Peyer's patch (tissue), 4 donors: ENCODE data around the gene GLI3. TPM values are rescaled to one million over a fixed set of nuclear protein-coding genes. Genes with fewer than 3 reads are reported as not detected.

Source experiments
- DNase-seq, 3 donors: peaks; one replicate each; pipeline ENCODE4 v3.0.0-alpha.2; 2017 to 2019
- H3K27ac ChIP-seq, 4 donors: fragments of 200-600 bp; sonication (generic); one replicate each; pipeline ENCODE4 v1.5.1; 2016 to 2019
- H3K27me3 ChIP-seq, 2 donors: fragments of 200-600 bp; sonication (generic); one replicate each; pipeline ENCODE4 v1.5.1; 2019
- H3K36me3 ChIP-seq, 3 donors: fragments of 200-600 bp; sonication (generic); one replicate each; pipeline ENCODE4 v1.5.1; 2016 to 2019
- H3K4me1 ChIP-seq, 4 donors: fragments of 200-600 bp; sonication (generic); one replicate each; pipeline ENCODE4 v1.5.1; 2016 to 2019
- H3K4me3 ChIP-seq, 4 donors: fragments of 200-600 bp; sonication (generic); 1 replicate in 3 of 4; 2 replicates in 1 of 4; pipeline ENCODE4 v1.5.1; 2016 to 2019; ENCODE audit warnings: mild to moderate bottlenecking in 1 of 4
- H3K9me3 ChIP-seq, 4 donors: fragments of 200-600 bp; sonication (generic); one replicate each; pipeline ENCODE4 v1.5.1; 2016 to 2019; ENCODE audit warnings: mild to moderate bottlenecking in 1 of 4
- POLR2A ChIP-seq, 2 donors: fragments of 450-650 bp; IDR thresholded peaks; one replicate each; pipeline ENCODE4 v1.5.1; 2017; ENCODE audit warnings: antibody characterized with exemption in 2 of 2, mild to moderate bottlenecking in 2 of 2, moderate library complexity in 2 of 2
- total RNA-seq, 4 donors: library from RNA; depleted of rRNA; stranded (reverse); fragments of >200 nt; gene quantifications; one replicate each; pipeline ENCODE4 v1.1.0, GENCODE V29; 2016
- TF ChIP-seq, protein P1 (sequence below), 6 experiments: fragments of 450-650 bp in 4 of 6; fragments of 200-600 bp in 2 of 6; sonication (generic) in 1 of 6; IDR thresholded peaks; one replicate each; pipeline ENCODE4 v1.5.1; 2017 to 2019; ENCODE audit warnings: antibody characterized with exemption in 6 of 6, mild to moderate bottlenecking in 3 of 6, moderate library complexity in 1 of 6

GLI3 gene
- total RNA-seq, 4 donors from 2014 or later: 0.53 to 30.5 (median 3.1) TPM

DNA sequence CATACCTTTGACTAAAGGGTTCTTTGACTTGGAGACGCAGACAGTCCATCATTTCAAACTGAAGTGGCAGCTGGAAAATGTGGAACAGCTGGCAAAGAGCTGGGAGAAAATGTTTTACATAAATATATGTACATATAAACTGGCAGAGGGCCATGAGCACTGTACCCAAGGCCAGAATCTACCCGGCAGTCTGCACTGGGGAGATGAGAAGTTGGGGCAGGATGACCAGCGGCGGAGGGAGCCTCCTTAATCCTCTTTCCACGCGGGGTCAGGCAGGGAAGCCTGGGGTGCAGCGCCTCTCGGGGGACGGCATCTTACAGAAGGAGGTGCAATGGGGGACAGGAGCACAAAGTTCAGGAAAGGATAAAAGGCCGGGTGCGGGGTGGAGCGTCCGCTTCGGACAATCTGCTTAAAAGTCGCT is 1.3 kb downstream of the GLI3 start:
- H3K27me3 ChIP-seq: no peaks in the 10 kb centered on the region
- no peaks in the 10 kb centered on the region for H3K36me3 ChIP-seq
- H3K9me3 ChIP-seq: no peaks in the 10 kb centered on the region
- no peak for DNase-seq
- H3K4me1 ChIP-seq: no peaks in the 10 kb centered on the region
- TF ChIP-seq, protein P1, sequence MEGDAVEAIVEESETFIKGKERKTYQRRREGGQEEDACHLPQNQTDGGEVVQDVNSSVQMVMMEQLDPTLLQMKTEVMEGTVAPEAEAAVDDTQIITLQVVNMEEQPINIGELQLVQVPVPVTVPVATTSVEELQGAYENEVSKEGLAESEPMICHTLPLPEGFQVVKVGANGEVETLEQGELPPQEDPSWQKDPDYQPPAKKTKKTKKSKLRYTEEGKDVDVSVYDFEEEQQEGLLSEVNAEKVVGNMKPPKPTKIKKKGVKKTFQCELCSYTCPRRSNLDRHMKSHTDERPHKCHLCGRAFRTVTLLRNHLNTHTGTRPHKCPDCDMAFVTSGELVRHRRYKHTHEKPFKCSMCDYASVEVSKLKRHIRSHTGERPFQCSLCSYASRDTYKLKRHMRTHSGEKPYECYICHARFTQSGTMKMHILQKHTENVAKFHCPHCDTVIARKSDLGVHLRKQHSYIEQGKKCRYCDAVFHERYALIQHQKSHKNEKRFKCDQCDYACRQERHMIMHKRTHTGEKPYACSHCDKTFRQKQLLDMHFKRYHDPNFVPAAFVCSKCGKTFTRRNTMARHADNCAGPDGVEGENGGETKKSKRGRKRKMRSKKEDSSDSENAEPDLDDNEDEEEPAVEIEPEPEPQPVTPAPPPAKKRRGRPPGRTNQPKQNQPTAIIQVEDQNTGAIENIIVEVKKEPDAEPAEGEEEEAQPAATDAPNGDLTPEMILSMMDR (IDR thresholded peaks at IDR 0.05): no peak
- no peak for TF ChIP-seq POLR2A (IDR thresholded peaks at IDR 0.05)
- H3K4me3 ChIP-seq: peak overlapping the region; percentile 32 to 65 (median 52)
- peak overlapping the region; percentile 51 to 92 (median 76) for H3K27ac ChIP-seq

DNA sequence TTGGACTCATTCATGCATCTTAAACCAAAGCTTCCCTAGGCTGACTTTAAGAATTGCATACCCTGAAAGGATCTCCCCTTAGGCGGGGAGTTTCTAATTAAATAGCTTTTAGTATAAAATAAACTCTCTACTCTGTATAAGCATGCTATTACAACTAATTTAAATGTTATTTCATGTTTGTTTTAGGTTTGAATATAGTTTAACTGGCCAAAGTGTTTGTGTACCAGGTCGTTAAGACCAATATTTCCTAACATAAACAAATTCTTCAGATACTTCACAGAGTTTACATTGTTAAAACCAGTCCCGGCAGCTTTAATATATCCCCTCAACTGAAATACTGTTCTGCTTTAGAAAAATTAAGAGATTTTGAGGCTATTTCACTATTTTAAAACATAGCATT is 2.3 kb downstream of the GLI3 start:
- no peak for TF ChIP-seq POLR2A (IDR thresholded peaks at IDR 0.05)
- TF ChIP-seq, protein P1 (IDR thresholded peaks at IDR 0.05): no peak
- Histone ChIP-seq H3K9me3 (no peaks in the 10 kb centered on the region), H3K4me1 (no peaks in the 10 kb centered on the region), H3K27me3 (no peaks in the 10 kb centered on the region), H3K4me3 (peak overlapping the region in 1 of 4 donors; percentile 63), H3K36me3 (no peaks in the 10 kb centered on the region), H3K27ac (no peak overlapping the region)
- no peak for DNase-seq

DNA sequence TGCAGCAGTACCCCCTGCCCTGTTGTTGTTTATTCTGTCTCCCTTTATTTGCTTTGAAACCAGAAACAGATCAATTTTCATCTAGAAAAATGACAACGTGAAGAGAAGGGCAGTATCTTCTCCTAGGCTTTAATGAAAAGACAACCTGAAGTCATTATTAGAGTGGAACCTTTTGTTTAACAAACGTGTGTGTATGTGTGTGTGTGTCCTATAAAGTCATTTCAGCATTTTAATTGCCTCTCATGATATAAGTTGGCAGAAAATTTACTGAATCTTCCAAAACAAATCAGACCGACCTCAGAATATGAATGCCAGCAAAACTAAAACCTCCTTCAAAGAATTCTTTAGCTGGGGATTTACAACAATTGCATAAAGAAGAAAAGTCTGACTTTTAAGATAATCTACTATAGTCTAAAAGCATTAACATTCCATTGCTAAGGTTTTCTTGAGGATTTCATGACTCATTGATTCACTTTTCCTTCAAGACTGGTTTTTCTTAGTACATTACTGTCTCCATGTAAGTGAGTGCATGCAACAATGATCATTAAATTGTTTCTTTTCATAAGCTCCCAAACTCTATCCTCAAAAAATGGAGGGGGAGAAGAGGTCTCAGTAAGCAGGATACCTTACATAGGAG is 3.2 kb downstream of the GLI3 start:
- no peak for TF ChIP-seq POLR2A (IDR thresholded peaks at IDR 0.05)
- TF ChIP-seq, protein P1 (IDR thresholded peaks at IDR 0.05): no peak
- Histone ChIP-seq H3K9me3 (no peaks in the 10 kb centered on the region), H3K4me1 (no peaks in the 10 kb centered on the region), H3K27ac (no peak overlapping the region), H3K4me3 (no peak overlapping the region), H3K27me3 (no peaks in the 10 kb centered on the region), H3K36me3 (no peaks in the 10 kb centered on the region)
- DNase-seq: no peak

DNA sequence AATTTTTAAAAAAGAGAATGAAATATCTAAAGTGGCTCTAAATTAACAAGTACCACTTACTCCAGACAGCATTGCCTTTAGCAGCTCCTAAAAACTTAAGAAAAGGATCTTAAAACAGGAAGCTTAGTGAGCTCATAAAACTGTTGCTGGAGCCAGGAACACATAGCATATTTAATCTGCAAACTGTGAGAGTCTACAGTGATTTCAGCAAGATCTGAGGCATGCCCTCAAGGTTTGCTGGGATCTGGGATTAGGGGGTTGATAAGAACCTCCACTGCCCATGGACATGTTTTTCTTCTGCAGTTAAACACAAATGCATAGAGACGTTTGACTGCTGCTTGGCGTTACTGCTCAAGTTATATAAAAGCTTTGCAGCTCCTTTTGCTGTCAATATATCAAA is 3.8 kb downstream of the GLI3 start:
- no peaks in the 10 kb centered on the region for H3K36me3 ChIP-seq
- no peak overlapping the region for H3K4me3 ChIP-seq
- H3K9me3 ChIP-seq: no peaks in the 10 kb centered on the region
- no peak for DNase-seq
- no peak for TF ChIP-seq POLR2A (IDR thresholded peaks at IDR 0.05)
- TF ChIP-seq, protein P1 (IDR thresholded peaks at IDR 0.05): no peak
- no peak overlapping the region for H3K27ac ChIP-seq
- peaks cover 0 to 5% of the 10 kb centered on the region in 2 donors for H3K27me3 ChIP-seq
- H3K4me1 ChIP-seq: no peaks in the 10 kb centered on the region

DNA sequence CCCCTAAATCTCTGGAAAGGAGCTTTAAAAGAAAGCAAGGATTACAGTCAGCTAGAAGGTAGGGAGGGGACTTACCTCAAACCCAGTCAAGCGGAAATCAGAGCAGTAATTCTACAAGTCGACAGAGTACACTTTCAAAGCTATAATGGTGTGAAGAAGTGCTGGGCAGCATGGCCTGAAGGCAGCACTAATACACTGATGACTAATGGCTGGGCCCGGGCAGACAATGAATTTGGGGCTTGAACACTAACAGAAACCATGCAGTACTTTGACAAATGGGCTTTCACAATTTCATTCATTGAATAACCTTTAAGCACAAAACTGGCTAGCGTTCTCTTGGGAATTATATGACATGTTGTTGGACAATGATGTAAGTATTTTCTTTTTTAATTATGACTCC is 4.7 kb downstream of the GLI3 start:
- Histone ChIP-seq H3K9me3 (no peaks in the 10 kb centered on the region), H3K27me3 (peaks cover 0 to 5% of the 10 kb centered on the region in 2 donors), H3K27ac (no peak overlapping the region), H3K36me3 (no peaks in the 10 kb centered on the region), H3K4me3 (no peak overlapping the region), H3K4me1 (no peaks in the 10 kb centered on the region)
- DNase-seq: no peak
- no peak for TF ChIP-seq POLR2A (IDR thresholded peaks at IDR 0.05)
- TF ChIP-seq, protein P1 (IDR thresholded peaks at IDR 0.05): no peak
